Epithelial cell of esophagus (primary cell): Measurements from ENCODE around the gene CIB4.

Source experiments
- DNase-seq: peaks from one replicate; pipeline ENCODE4 v3.0.0; 2010; ENCODE audit warnings: low read depth
- H3K4me3 ChIP-seq: 2 replicates; pipeline ENCODE4 v1.5.1; 2011; ENCODE audit warnings: mild to moderate bottlenecking, low read length, control low read depth
- CTCF ChIP-seq: IDR thresholded peaks from 2 replicates; pipeline ENCODE4 v1.5.1; 2011; ENCODE audit warnings: low read depth, mild to moderate bottlenecking, low read length, control low read depth, inconsistent platforms; ENCODE audit not compliant: insufficient read depth; ENCODE audit errors: missing control alignments

Gene CIB4

DNA sequence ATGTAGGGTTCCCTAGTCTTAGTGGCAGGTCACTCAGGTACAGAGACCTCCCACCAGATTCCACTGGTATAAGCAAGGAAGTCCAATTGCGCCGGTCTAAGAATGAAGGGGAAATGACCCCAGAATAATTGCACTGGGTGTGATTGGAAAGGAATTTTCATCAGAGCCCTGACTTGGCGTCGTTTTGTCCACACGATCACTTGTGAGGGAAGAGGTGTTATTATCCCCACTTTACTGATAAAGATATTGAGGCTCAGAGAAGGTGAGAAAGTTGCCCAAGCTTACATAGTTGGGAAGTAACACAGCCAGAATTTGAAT lies 61.5 kb downstream of the CIB4 start:
- no peak overlapping the region for H3K4me3 ChIP-seq
- no peak for DNase-seq
- no peak for TF ChIP-seq CTCF

DNA sequence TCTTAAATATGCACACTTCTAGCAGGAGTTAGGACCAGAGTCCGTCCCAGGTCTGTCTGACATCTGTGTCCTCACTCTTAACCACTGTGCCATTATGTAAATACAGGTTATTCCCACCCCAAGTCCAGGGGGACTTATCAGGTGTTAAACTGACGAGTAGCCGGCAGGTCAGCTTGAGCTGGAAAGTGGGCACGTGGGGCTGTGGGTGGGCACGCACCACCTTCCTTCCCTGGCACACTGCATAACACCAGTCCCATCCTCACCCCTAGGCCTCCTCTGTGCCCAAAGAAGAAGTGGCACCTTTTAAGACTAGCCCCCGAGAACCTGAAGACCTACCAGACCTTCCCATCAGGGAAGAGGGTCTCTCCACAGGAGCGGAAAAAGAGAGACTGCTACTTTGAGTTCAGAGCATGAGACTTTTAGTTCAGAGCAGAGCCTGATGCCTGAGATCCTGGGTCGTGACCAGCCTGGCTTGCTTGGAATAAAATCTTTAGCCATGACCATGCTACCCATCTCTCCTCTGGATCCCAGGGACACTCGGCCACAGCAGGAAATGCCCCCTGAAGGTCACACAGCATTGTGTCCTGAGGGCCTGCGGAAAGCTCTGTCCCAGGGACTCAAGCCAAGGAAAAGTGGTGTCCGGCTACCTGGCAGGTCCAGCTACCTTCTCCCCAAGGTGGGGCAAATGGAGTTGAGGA lies 62.0 kb downstream of the CIB4 start:
- DNase-seq, result no peak
- TF ChIP-seq CTCF, result no peak
- no peak overlapping the region for H3K4me3 ChIP-seq

GRCh38 chr2:26578581-26578980 lies 62.6 kb downstream of the CIB4 start:
- no peak for DNase-seq
- no peak overlapping the region for H3K4me3 ChIP-seq
- TF ChIP-seq CTCF, result no peak

DNA sequence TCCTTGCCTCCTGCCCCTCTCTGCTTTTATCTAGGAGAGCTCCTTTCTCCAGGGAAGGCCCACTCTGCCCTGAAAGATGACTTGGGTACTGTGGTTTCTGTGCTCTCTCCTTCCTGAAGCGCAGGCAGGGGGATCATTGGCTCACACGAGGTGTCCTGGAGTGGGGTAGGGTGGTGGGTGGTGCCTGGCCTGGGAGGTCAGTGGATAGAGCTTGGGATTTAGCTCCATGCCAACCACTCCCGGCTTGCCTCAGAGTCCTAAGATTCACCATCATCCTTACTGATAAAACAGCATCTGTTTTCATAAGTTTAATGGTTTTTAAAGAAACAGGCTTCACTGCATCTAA lies 63.1 kb downstream of the CIB4 start:
- no peak for TF ChIP-seq CTCF
- H3K4me3 ChIP-seq, result no peak overlapping the region
- DNase-seq, result no peak

DNA sequence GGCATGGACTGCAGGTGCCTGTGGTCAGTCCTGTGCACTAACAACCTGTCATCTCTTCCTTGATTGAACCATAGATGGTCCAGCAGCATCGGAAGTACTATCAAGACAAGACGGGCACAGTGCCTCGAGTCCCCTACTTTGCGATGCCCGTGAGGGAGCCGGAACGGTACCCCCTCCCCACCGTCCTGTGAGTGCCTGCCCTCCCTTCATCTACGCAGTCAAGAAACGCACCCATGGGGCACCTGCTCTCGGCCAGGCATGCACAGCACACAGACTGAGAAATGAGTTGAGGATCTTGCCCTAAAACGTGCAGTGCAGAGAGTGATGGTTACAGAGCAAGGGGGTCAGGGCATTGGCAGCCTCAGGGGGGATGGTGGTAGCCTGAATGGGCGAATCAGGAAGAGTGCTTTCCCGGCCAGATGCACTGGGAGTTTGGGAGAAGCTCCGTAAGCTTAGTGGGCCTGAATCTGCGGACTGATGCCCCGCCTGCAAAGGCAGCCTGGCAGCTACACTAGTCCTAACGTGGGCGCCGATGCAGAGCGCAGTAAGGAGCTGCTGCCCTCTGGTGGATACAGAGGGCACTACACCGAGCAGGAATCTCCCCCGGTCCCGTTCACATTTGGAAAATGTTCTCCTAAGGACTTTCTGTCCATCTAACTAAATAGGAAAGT lies 63.6 kb downstream of the CIB4 start:
- H3K4me3 ChIP-seq, result no peak overlapping the region
- peak; percentile 62 for DNase-seq
- TF ChIP-seq CTCF, result peak; percentile 98

- no peak overlapping the region for H3K4me3 ChIP-seq
- DNase-seq, result peak; percentile 40
- TF ChIP-seq CTCF, result no peak
Observed at GRCh38 chr2:26576565-26577441, 64.4 kb downstream of the CIB4 start.
